GM18867 (cell line): Measurements from ENCODE around the gene GNG8.
"Not testable (repeated sequence)": the region's sequence is repeated elsewhere in the genome, so short reads cannot be mapped to it uniquely, and the experiment has no call there.

Experiments used
- ATAC-seq: cut with Tn5 transposase; IDR thresholded peaks from one replicate; pipeline ENCODE4 v1.9.1; 2021; ENCODE audit warnings: mild to moderate bottlenecking, moderate library complexity; ENCODE audit not compliant: unreplicated experiment

Gene GNG8

DNA sequence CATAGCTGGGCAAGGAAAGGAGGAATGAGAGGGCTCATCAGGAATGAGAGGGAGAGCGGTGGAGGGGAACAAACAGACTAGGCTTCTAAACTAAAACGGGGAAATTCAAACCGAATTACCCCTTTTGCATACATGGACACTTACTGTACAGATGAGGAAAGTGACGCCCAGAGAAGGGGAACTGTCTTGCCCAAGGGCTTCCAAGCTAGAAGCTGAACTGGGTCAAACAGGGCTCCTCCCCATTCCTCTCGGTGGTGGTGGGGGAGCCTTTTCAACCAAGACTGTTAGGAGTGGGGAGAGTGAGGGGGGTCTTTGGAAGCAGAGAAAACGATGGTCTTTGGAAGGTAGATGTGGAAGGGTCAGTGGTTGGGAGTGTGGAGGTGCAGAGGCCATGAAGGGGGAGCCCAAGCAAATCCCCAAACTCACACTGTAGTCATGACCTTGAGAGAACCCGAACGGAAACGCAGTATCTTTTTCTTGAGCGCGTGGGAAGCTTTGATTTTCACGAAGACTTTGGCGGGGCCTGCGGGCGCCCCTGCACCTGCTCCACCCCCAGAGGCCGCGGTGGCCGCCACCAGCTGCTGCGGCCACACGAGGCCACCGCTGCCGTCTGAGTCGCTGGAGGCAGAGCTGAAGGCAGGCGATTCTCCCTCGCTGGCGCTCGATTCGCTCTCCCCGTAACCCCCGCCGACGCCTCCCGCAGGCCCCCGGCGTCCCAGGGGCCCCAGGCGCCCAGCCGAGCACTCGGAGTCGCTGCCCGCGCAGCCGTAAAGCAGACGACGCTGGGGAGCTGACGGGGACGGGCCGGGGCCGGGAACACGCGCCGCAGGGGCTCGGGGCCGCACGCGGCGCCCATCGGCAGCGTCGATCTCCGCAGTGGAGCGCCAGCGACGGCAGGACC, 12.3 kb upstream of the GNG8 start:
- no peak for ATAC-seq

DNA sequence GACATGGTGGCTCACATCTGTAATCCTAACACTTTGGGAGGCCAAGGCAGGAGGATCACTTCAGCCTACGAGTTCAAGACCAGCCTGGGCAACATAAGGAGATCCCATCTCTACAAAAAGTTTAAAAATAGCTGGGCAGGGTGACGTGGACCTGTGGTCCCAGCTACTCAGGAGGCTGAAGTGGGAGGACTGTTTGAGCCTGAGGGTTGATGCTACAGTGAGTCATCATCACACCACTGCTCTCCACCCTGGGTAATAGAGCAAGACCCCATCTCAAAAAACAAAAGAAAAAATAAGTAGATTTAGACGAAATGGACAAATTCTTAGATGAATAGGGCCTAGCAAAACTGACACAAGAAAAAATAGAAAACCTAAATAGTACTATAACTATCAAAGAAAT, 10.4 kb upstream of the GNG8 start:
- ATAC-seq, result no peak

DNA sequence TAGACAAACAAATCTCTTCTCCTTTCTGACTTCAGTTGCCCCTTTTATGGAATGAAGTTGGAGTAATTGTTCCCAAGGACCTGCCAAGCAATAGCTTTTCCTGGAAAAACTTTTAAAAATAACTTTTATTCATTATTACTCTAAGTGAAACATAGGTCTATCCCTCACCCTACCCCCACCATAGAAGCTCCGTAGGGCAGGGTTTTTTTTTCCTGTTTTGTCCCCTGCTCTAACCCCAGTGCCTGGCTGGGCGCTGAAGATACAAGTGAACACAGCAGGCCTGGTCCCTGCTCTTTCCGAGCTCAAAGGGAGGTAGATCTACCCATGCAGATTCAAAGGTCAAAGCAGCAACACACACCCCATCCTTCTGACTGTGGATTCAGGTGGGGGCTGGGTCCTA, 8.7 kb upstream of the GNG8 start:
- ATAC-seq, result no peak

DNA sequence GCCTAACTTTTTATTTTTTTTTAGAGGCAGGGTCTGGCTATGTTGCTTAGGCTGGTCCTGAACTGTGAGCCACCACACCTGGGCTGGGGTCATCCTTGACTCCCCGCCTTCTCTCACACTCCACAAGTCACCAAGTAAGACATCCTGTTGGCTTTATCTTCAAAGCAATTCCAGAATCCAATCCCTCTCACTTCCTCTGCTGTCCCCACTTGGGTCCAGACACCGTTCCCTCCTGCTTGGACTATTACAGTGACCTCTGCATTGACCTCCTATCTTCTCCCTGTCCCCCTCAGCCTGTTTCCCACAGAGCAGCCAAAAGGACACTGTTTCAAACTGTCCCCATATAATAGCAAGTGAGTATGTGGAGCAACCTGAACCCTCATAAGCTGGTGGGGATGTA, 4.7 kb upstream of the GNG8 start:
- no peak for ATAC-seq

DNA sequence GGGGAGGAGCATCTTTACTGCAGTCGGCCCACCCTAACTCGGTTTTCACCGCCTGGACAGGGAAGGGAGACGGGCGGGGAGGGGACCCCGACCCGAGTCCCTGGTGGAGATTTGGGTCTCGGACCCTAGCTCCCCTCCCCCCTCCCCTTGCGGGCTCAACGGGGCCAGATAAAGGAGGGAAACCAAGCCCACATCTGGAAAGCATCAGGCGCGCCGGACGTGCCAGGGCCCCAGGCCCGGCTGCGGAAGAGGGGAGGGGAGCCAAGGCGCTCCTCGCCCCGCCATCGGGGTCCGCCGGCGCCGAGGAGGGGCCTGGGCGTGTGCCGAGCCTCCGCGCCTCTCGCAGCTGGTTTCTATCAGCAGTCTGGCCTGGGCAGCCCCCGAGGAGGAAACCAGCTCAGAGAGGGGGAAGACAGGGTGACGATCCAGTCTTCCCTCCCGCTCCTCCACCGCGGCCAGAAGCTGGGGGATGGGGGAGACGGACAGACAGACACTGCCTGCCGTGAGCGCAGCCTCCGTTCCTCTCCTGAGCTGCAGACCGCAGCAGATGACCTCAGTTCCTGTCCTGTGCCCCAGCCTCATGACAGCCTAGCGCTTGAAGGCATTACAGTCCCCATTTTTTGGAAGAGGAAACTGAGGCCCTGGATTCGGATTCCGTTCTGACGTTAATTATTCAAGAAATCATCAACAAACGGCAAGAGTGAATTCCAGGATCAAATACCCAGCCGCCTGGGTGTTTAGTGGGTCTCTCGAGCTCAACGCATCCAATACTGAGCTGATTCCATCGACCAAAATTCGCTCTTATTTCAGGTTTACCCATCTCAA, 3.6 kb upstream of the GNG8 start:
- ATAC-seq, result no peak

DNA sequence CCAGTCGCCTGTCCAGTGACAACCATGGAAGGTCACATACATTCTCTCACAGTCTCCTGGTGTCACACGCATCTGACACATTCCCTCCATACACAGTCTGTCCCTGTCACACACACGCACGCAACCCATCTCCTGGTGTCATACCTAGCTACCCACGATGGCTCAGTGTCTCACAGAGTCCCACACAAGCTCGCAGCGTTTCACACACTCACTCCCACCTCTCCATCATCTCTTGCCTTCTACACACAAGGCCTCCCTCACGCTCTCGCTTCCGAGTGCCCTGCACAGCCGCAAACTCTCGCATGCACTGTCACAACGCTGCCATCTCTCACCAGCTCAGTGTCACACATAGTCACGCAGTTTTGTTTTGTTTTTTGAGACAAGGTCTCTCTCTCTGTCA, 1.2 kb upstream of the GNG8 start:
- ATAC-seq, result no peak

DNA sequence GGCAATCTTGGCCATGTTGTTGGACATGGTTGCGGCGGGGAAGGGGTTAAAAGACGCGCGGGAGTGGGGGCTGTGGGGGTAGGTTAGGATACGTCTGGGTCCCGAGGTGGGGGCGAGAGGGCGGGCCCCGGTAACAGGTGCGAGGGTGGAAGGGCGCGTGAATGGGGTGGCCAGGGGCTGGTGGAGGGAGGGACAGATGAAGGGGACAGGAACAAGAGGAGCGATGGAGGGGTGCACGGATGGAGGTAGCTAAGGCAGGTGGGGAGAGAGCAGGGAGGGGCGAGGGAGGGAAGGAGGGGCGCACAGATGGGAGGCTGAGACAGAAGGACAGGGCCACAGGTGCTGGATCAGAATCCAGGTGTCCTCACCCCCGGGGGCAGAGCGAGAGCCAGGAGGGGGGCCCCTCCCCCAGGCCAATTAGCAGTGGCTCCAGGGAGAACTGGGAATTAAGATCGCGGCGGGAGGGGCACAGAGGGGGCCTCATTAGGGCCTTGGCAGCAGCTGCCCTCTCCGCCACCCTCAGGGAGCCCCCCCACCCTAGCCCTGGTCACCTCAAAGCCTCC, 1.3 kb downstream of the GNG8 start:
- no peak for ATAC-seq

DNA sequence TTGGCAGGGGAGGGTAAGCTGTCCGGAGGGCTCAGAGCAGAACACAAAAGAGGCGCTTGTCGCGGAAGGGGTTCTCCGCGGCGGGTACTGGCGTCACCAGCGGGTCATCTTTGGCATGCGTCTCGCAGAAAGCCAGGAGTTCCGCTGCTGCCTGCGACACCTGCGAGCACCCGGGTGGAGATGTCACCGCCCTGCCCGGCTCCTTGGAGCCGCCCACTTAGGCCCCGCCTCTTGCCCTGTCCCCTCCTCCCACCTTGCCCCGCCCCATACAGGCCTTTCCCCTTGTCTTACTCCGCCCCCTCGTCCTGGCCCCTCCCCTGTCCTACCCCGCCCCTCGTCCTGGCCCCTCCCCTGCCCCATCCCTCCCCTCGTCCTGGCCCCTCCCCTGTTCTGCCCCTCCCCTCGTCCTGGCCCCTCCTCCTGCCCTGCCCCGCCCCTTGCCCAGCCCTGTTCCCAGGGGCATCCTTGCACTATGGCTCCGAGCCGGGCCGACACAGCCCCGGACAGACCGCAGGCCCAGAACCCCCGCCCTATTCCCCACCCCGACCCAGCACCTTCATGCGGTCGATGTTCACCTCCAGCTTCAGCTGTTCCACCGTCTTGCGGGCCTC, 1.9 kb downstream of the GNG8 start:
- peak; percentile 62 for ATAC-seq

DNA sequence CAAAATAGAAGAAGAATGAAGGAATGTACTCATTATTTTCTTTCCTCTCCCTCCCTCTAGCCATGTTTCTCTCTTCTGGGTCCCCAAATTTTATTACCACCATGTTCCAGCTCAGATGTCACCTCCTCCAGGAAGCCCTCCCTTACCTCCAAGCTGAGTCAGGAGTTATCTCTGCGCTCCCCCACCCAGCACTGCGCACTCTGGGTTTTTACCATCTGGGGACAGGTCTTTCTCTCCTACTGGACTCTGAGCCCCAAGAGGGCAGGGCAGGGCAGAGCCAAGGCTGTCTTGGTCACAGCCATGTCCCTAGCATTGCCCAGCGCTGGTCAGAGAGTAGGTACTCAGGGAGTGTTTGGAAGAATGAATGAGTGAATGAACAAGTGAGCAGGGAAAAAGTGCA, 2.9 kb downstream of the GNG8 start:
- no peak for ATAC-seq

DNA sequence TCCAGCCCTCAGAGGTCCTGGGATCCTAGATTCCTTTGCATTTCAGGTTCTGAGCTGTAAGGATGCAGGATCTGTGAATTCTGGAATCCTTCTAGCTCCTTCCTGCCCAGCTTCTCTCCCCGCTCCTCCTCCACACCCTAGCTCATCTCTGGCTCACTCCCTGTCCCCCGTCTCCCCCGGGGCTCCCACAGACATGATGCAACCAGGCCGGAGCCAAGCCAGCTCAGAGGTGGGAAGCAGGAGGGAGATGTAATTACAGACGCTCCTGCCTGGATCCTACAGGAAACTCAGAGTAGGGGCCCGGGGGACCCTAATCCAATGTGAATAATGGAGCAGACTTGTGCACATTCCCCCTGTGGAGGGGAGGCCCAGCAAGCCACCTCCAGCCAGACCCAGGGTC, 4.5 kb downstream of the GNG8 start:
- ATAC-seq, result no peak

DNA sequence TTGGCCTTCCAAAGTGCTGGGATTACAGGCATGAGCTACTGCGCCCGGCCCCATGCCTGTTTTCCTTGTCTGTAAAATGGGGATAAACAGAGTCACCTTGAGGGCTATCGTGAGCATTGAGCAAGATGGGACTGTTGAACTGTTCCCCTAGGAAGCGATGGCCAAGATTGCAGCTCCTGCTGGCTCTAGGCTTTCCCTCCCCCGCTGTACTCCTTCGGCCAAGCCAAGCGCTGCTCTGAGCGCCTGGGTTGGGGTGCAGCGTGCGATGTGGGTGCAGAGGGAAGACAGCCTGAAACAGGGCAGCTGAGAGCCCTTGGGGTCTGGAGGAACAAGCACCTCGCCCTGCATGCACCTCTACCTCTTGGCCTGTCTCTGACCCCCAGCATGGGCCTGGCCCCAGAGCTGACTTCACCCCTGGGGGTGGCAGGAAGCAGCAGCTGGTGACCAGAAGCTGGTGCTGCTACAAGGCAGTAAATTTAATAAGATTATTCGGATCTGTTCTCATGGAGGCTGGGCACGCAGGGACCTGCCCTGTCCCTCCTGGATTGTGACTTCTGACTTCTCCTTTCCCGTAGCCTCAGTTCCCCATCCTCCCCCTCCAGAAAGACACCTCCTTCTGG, 5.3 kb downstream of the GNG8 start:
- no peak for ATAC-seq

DNA sequence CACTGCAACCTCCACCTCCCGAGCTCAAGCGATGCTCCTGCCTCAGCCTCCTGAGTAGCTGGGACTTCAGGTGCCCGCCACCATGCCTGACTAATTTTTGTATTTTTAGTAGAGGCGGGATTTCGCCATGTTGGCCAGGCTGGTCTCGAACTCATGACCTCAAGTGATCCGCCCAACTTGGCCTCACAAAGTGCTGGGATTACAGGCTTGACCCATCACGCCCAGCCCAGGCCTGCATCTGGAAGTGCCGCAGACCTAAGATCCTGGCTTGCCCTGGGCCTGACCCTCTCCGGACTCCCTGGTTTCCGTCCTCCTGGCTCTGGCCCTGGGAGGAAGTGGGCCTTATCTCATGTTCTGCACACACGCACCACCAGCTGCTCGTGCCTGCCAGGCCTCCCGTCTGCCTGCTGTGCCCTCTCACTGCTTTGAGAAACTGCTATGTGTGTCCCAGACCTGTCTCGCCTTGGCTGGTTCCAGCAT, 6.4 kb downstream of the GNG8 start:
- no peak for ATAC-seq

DNA sequence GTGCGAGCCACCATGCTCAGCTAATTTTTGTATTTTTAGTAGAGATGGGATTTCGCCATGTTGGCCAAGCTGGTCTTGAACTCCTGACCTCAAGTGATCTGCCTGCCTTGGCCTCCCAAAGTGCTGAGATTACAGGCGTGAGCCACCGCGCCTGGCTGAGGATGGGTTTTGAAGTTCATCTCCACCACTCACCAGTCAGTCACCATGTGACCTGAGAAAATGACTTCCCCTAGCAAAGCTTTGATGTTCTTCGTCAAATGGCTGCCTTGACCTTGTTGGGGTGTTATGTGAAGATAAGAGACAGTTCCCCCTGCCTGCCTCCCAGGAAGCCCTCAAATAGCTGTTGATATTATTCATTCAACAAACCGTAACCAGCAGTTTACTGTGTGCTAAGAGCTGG, 7.0 kb downstream of the GNG8 start:
- not testable (repeated sequence) for ATAC-seq

DNA sequence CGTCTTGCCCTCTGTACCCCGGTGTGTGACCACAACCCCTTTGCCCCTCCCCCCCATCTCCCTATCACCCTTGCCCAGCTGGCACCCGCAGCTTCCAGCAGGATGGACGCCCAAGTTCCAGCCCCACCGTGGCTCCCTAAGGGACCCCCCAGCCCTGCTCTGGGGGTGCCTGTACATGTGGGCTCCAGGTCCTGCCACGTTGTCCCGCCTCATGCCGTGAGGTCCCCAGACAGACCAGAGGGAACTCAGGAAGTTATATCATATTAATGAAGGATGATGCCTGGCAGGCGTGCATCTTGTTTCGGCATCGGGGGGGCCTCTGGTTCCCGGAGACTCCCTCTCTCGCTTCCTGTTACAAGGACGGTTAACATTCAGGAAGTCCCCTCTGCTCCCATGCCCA, 9.6 kb downstream of the GNG8 start:
- ATAC-seq, result no peak

DNA sequence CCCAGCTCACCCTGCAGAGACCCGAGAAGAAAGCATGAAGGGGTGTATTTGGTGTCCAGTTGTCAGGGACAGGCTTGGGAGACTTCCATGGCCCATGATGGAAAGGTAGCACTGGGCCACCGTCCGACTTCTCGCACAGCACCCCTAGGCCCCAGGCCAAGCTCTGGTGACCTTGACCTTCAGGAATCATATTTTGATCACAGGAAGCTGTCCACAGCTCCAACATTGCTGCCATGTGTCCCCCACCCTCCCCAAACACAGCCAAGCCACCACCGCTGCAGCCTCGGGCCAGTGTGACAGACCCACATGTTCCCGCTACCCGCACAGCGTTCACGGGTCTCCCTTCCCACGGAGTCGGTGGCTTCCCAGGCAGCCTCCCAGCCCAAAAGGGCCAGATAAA, 10.3 kb downstream of the GNG8 start:
- no peak for ATAC-seq

DNA sequence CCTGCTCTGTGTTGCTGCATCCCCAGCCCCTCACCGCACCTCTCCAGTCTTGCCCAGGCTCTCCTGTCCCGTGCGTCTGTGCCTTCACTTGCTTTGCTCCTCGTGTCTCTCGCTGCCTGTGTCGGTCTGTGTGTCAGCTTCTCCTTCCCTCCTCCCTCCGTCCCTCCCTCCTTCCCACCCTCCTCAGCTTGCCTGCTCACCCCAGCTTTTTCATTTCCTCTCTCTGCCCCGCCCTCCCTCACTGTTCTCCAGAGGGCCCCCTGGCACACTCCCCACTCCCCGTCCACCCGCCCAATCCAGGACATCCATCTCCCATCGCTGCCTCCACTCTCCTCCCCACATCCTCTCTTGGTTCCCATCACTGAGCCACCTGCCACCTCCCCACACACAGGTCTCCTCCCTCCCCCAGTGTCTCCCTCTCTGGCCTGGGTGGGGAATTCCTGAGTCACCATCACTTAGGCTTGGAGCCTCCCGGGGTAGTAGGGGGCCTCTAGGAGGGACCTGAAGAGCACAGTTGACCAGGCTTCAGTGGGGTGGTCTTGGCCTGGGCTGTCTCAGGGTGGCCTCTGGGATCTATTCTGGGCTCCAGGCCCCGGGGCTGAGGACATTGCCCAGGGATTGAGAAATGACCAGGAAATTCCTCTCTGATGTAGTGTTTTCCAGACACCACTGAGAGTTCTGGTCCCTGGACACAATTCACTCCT, 10.9 kb downstream of the GNG8 start, which contains the start of gene PTGIR:
PTGIR (minus strand) TSS at position 132 of the 704 bp plus-strand sequence. CDS start 864 bp downstream, outside the sequence.
- no peak for ATAC-seq

DNA sequence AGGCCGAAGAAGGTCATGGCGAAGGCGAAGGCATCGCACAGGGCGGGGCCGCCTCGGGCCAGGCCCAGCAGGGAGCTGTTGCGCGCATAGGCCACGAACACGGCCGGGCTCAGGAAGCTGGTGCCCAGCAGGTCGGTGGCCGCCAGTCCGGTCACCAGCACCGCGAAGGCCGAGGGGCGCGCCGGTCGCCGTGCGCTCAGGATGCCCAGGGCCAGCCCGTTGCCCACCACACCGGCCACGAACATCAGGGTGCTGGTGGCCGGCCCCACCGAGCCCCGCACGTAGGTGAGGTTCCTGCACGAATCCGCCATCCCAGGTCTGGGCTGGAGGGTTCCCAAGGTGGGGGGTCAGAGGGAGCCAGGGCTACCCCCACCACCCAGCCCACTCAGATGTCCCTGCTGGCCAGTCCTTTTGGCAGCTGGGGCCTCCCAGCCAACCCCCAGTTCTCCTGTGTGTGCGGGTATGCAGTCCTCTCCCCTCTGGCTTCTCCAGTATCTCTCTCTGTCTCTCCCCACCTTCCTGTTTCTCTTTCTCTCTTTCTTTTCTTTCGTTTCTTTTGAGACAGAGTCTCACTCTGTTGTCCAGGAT, 12.0 kb downstream of the GNG8 start:
- ATAC-seq, result no peak

DNA sequence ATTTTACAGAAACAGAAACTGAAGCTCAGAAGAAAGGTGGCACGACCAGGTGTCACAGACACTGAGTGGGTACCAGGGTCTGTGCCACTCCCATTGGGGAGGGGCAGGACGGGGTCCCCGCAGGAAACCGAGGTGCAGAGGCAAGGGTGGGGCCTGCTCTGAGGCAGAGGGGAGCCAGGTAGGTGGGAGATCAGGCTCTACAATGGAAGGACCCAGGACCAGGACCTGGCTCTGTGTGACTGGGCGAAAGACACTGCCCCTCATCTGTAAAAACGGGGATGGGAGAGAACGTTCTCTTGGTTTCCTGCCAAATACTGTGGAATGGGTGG, 13.9 kb downstream of the GNG8 start:
- no peak for ATAC-seq

DNA sequence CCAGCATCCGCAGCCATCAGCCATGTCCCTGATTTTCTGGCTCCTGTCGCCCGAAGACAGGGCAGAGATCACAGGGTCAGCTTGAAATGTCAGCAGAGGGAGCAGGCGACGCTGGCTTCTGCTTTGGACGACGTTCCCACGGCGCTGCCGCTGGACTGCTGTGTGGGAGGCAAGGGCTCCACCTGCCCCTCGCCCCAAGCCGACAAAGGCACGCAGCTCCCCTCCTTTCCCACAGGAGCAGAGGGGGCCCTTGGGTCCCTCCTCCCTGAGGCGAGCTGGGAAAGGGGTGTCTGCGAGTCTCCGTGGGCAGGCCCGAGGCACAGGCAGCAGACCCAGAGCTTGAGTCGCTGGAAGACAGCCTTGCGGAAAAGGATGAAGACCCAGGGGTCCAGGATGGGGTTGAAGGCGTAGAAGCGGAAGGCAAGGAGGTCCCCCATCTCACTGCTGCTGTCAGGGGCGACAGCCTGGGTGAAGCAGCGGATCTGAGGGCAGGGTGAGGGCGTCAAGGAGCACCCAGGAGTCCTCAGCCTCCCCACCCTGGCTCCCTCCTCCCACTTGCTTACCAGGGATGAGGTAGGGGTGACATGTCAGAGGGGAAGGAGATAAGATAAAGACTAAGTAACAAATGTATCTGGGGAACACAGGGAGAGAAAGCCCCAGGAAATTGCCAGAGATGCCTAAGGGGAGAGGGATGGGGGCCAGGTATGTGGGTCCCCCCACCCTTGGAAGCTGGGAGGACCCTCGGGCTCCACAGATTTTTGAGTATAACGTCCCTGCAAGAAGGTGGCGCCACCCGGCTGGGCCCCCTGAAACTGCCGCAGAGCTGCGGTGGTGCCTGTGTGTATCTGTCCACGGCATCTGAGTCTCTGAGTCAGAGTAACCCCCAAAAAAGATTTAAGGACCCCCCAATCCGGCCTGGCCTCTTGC, 14.5 kb downstream of the GNG8 start:
- ATAC-seq, result no peak
